Testis (tissue), 2 donors: ENCODE results near the gene WEE1.

Experiments
- POLR2A ChIP-seq: fragments of 450-650 bp; IDR thresholded peaks from one replicate; pipeline ENCODE4 v1.6.1; 2017; ENCODE audit warnings: antibody characterized with exemption, mild to moderate bottlenecking, moderate library complexity
- TF ChIP-seq, protein P1 (sequence below), 3 experiments: fragments of 450-650 bp in 2 of 3; fragments of 200-600 bp in 1 of 3; sonication (generic) in 1 of 3; IDR thresholded peaks; one replicate each; pipeline ENCODE4 v1.5.1; 2016 to 2019; ENCODE audit warnings: antibody characterized with exemption in 3 of 3, mild to moderate bottlenecking in 2 of 3, moderate library complexity in 1 of 3

DNA sequence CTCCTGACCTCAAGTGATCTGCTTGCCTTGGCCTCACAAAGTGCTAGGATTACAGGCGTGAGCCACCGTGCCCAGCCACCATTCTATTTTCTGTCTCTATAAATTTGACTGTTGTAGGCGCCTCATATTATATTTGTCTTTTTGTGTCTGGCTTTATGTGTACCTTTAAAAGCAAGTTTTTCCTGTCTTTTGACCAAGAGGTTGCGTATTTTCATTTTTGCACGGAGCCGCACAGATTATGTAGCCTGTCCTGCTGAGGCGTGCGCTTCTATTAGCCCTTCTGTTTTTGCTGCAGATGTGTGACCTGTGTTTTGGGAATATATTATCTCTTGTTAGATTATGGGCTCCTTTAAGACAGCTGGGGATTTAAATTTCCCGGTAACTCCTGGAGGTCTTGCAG lies 40.4 kb upstream of the WEE1 start:
- TF ChIP-seq, protein P1, sequence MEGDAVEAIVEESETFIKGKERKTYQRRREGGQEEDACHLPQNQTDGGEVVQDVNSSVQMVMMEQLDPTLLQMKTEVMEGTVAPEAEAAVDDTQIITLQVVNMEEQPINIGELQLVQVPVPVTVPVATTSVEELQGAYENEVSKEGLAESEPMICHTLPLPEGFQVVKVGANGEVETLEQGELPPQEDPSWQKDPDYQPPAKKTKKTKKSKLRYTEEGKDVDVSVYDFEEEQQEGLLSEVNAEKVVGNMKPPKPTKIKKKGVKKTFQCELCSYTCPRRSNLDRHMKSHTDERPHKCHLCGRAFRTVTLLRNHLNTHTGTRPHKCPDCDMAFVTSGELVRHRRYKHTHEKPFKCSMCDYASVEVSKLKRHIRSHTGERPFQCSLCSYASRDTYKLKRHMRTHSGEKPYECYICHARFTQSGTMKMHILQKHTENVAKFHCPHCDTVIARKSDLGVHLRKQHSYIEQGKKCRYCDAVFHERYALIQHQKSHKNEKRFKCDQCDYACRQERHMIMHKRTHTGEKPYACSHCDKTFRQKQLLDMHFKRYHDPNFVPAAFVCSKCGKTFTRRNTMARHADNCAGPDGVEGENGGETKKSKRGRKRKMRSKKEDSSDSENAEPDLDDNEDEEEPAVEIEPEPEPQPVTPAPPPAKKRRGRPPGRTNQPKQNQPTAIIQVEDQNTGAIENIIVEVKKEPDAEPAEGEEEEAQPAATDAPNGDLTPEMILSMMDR (IDR thresholded peaks at IDR 0.05): no peak
- no peak for TF ChIP-seq POLR2A
